Activated CD8-positive, alpha-beta memory T cell treated with anti-CD3 and anti-CD28 coated beads for 1 hour (primary cell): ENCODE results near the gene PSMD2.
"Not testable (repeated sequence)": the region's sequence is repeated elsewhere in the genome, so short reads cannot be mapped to it uniquely, and the experiment has no call there.

Experiments used
- DNase-seq, 2 donors: peaks; one replicate each; pipeline ENCODE4 v3.0.0-alpha.2; 2020; ENCODE audit warnings: low read depth in 1 of 2; ENCODE audit errors: extremely low read depth in 1 of 2

PSMD2 gene

DNA sequence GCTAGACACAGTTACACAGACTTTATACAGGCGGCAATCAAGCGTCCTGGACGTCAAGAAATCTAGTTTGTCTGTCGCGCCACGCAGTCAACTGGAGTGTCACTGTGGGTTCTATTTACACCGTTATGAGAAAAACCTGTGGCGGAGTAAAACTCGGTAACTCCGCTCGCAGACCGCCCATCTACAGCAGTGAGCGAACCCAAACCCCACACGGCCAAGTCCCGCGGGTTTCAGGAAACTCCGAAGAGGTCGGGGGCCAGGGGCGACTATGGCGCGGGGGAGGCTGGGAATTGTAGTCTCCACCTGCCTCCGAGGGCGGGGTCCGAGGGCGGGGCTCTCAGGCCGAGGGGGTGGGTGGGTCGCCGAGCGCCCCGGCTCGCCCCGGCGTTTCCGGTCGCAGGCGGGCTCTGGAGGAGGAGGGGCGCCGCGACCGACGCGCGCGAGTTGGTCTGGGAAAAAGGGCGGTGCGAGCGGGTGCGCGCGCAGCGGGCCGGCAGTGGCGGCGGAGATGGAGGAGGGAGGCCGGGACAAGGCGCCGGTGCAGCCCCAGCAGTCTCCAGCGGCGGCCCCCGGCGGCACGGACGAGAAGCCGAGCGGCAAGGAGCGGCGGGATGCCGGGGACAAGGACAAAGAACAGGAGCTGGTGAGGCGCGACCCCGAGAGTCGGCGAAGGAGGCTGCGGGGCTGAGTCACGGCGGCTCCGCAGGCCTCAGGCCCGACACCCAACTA lies at the start of gene PSMD2:
PSMD2 (plus strand) TSS at position 483 of the 729 bp plus-strand sequence; CDS start at position 509, 26 bp downstream.
- DNase-seq = peak; percentile 92 to 97

DNA sequence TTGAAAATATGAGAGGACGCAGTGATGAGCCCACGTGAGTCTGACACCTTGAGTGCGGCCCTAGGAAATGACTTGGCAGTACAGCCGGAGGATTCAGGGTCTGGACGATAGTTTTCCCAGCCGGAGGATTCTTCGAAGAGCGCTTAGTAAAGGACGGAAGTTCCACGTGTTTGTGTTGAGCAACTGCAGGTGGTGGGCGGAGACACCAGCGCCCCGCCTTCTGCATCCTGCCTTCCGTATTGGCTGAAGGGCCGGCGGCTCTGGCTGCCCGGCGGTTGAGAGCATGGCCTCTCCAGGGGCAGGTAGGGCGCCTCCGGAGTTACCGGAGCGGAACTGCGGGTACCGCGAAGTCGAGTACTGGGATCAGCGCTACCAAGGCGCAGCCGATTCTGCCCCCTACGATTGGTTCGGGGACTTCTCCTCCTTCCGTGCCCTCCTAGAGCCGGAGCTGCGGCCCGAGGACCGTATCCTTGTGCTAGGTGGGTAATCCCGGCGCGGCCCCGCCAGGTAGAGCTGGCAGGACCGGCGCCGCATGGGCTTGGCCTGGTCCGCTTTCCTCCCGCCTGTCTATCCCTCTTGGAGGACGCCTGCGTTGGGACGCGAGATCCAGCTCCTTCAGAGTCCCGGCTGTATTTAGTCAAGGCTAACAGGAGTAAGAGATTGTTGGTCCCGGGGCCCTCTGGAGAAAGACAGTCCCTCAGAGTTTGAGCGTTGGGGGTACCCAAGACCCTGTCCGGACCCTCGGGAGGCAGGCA lies 49.5 kb upstream of the PSMD2 start, which contains the start of gene EEF1AKMT4:
EEF1AKMT4 (plus strand) TSS at position 261 of the 755 bp plus-strand sequence; CDS start at position 284, 23 bp downstream.
- peak; percentile 88 to 90 for DNase-seq

DNA sequence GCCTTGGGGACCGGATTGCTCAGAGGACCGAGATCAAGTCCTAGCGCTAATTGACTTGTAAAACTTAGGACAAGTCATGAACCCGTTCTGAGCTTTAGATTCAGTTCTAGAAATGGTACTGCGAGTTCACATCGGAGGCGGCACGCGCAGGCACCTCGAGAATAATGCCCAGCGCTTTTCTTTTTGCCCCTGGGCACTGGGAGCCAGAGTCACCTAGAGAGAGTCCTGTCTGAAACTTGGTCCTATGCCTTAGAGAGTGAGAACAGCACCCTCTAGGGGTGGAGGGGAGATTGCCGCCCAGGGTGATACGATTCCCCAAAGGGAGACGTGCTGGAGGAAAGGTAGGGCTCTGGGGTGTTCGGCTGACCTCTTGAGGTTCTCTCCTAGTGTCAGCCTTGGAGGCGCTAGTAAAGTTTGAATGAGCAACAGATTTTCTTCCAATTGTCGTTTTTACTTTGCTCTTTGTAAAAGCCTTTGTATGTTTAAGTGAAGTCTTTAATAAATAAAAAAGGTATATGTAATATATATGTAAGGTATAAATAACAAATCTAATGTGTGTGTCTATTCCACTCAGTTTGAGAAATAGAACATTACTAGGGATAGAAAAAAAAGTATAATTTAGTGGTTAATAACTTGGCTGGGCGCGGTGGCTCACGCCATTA lies 48.7 kb upstream of the PSMD2 start:
- DNase-seq = peak; percentile 72 to 80

DNA sequence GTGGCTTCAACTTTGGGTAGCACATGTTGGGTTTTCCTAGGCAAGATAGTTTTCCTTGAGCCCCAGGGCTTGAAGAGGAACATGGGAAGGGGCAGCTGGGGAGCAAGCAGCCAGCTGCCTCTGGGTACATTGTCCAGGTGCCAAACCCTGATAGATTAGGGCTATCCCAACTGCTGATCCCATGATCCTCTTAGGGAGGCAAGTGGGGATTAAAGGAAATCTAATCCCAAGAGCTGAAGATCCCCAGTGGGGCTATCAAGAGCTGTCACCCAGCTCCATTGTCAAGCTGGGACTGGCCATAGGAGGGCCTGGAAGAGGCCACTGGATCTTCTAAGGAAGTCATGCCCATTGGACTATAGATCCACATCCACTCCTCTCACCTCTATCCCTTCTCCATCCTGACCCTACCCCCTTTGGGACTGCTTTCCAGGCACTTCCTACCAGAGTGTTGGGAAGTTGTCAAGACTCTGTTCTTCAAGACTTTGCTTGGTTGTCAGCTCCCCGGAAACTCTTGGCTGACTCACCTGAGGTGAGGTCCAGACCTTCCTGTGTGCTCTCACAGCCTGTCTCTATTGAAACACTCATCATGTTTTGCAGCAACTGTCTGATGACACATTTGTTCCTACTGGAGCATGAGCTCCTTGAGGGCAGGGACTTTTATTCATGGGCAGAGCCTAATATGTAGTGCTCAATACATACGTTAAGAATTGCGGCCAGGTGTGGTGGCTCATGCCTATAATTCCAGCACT lies 43.6 kb upstream of the PSMD2 start:
- DNase-seq = no peak

DNA sequence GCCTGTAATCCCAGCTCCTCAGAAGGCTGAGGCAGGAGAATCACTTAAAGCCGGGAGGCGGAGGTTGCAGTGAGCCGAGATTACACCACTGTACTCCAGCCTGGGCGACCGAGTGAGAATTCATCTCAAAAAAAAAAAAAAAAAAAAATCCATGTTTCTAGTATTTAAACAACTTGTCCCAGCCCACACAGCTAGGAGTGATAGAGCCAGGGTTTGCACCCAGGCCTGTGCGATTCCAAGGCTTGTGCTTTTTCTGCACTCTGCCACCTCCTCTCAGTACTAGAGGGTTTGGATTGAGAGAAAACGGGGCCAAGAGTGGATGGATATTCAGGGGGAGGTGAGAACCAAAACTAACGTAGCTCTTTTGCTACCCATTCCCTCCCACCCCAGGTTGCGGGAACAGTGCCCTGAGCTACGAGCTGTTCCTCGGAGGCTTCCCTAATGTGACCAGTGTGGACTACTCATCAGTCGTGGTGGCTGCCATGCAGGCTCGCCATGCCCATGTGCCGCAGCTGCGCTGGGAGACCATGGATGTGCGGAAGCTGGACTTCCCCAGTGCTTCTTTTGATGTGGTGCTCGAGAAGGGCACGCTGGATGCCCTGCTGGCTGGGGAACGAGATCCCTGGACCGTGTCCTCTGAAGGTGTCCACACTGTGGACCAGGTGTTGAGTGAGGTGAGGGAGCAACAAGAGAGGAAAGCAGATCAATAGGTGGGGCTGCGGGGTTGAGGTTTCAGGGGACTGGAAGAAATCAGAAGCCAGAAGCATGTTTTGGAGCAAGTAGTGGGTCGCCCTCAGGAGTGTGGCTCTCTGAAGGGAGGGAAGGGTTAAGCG lies 41.7 kb upstream of the PSMD2 start:
- no peak for DNase-seq

DNA sequence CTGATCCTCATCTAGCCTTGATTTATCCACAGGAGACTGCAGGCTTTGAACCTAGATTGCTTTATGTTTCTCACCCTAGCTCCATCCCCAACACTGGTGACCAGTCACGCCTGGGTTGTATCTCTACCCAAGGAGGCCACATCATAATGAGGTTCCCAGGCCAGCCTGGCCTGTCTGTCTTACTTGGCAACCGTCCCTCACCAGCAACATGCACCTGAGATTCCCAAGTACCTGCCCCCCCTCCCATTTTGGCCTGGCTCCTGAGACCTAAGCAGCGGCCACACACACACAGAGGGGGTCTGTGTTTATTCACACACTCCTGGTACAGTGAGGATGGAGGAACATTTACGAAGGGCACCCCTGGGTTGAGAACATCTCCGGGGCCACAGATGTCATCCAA lies 40.1 kb upstream of the PSMD2 start:
- no peak for DNase-seq

DNA sequence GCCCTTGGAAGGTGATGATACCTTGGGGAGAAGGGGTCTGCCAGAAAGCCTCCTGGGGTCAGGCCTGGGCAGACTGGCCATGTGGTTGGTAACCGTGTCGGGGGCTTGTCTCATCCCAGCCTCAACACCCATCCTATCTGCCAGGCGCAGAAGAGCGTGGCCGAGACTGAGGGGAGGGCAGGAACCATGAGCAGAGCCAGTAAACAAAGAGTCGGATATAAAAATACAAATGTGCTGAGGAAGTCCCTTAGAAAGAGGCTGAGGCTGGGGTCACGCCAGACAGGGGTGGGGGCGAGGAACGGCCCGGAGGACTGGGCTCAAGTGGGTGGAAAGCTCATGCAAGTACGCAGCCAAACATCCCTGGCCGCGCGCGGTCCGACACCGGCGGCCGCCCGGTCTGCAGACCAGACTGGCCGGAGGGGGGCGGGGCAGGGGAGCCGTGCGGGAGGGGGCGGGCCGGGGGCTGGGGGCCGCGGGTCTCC lies 39.6 kb upstream of the PSMD2 start:
- DNase-seq = no peak

DNA sequence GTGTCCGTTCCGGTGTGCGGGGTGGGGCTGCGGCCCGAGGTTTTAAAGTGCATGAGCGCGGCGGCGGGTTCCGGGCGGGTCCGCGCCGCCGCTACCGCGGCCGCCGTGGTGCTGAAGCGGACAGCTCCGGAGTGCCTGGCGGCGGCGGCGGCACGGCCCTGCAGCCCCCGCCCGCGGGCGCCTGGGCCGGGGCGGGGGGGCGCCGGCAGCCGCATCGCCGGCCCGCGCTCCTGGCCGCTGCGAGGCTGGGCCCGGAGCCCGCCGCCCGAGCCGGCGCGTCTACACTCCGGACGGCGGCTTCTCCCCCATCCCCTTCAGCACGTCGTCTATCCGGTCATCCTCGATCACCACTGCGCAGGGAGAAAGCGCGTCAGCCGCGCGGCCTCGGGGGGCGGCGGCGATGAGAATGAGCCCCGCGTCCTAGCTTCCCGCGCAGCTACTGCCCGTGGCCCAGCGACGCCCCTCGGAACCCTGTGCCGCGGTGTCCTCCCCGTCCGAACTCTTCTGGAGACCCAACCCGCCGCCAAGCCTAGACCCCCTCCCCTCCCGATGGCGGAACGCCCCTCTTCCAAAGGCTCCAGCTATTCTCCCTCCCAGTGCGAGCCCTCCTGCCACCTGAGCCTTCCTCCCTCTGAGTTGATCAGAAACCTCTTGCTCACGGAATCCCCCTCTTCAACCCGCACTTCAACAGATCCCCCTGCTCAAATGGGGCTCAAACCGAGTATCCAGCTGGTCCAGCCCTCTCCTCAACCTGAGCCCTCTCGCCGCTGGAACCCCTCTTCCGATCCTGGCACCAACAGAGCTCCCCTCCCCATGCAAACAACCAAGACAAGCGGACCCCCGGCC lies 38.9 kb upstream of the PSMD2 start:
- no peak for DNase-seq

DNA sequence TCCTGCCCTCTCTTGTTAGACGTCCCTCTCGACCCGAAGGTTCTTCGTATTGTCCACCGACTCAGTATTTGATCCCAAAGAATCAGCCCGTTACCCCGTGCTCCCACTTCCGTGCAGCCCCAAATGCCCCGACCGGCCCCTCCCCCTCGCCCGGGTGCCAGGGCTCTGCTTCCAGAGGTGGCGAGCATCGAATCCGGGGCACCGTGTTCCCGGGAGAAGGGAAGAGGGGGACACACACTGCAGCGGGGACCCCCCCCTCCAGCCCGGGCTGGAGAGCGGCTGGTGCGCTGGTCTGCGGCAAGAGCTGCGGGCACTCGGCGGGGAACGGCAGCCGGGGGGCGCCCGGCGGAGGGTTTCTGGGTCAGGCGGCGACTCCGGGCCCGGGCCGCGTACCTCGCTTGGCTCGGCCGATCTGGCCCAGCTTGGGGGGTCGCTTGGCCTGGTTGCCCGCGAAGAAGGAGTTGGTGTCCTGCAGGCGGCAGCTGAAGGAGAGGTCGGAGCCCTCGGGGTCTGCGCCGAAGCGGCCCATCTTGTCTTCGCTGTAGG lies 38.2 kb upstream of the PSMD2 start:
- no peak for DNase-seq

DNA sequence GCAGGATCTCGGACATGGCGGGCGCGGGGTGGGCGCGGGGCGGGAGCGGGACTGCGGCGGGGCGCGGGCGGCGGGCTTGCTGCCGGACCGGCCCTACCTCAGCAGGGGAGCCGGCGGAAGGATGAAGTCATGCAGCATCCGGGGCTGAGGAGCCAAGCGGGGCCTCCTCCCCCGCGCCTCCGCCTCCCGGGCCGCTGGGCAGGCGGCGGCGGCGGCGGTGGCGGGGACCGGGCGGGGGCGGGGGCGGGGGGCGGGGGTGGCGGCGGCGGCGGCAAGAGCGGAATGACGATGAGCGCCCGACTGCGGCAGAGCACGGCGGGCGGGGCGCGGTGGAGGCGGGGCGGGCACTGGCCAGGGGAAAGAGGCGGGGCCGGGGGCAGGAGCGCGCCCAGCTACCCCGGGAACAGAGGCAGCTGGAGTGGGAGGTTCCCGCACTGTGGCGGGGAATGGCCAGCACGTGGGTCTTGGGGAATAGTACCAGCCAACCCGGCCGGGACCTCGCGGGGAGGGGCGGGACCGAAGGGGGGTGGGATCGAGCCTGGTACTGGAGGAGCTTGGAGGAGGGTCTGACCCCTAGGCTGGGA lies 37.7 kb upstream of the PSMD2 start, which contains the start of gene CAMK2N2:
CAMK2N2 (minus strand) TSS at position 284 of the 584 bp plus-strand sequence; CDS start at position 16, 268 bp downstream.
- peak in 1 of 2 donors; percentile 24 for DNase-seq

DNA sequence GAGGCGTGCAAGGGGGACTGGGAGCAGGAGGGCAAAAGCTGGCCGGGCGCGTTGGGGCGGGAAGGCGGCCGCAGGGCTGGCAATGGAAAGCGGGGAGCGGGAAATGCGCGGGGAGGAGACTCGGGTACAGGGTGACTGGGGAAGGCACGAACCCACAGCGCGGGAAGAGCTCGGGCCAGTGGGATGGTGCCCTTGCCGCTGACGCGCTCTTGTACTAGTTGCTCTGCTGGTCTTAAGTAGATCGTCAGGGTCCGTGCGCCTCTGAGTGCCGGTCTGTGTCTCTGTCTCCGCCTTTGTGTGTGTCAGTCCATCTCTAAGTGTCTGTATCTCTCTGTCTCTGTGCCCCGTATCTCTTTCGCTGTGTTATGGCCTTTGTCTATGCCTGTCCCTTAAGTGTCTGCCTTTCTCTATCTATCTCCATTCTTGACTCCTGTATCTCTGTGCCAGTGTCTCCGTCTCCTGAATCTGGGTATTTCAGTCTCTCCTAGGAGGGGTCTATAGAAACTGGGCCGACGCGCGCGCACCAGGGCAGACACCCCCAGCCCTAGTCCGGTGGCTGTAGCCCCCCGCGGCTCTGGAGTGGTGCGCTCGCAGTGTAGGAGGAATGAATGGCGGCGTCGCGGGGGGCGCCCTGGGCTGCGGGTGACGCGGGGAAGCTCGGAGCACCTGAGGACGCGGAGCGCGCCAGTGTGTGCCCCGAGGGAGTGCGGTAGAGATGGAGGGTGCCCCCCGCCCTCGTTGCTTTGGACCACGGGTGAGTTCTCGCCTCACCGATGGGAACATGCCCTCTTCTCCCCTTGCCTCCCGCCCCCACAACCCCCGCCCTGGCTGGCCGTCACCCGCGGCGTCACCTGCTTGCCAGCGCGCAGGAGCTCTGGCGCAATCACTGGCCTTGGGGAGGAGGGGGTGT lies 36.9 kb upstream of the PSMD2 start:
- DNase-seq = no peak

DNA sequence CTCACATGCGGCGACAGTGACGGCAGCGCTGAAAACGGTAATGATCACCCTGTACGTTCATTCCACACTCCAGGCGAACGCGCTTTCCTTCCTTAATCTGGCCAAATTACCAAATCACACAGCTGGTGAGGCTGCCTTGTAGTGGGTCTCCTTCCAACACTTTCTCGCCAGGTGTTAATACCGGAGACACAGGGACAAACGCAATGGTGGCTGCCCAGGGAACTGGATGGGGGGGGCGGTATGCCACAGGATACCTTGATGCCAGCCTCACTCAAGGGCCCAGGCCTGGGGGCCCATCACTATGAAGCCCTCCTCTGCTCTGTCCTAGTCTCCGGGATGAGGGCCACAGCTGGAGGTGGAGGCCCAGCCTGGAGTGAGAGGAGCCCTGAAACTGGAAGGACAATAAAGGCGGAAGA lies 36.3 kb upstream of the PSMD2 start:
- DNase-seq = no peak

DNA sequence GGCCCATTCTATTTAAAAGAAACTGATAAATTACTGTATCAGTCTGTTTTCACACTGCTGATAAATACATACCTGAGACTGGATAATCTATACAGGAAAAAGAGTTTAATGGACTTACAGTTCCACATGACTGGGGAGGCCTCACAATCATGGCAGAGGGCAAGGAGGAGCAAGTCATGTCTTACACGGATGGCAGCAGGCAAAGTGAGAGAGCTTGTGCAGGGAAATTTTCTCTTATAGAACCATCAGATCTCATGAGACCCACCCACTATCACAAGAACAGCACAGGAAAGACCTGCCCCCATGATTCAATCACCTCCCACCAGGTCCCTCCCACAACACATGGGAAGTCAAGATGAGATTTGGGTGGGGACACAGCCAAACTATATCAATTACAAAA lies 31.8 kb upstream of the PSMD2 start:
- DNase-seq = not testable (repeated sequence)

DNA sequence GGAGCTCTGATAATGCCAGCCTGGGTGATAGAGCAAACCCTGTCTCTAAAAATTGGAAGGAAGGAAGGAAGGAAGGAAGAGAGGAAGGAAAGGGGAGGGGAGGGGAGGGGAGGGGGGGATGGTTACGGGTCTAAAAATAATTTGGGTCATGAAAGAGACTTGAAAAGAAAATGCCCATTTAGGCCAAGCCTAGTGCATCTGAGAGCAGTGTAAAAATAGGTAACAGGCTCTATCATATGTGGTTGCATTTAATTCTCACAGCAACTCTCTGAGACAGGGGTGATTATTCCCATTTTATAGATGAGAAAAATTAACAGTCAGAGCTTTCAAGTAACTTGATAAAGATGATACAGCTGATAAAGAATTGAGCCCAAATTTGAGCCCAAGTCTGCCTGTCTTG lies 26.8 kb upstream of the PSMD2 start:
- no peak for DNase-seq

DNA sequence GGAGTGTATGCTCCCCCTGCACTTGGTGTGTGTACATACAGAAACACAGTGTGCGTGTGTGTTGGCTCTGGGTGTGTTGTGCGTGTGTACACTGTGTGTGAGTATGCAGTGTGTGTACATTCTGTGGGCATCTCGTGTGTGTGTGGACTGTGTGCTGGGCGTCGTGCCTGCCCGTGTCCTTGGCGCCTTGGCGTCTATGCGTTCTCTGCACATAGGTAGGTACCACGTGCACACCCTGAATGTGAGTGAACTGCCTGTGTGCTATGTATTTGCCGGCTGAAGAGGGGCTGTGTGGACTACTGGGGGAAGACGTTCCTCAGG lies 23.7 kb upstream of the PSMD2 start:
- no peak for DNase-seq

DNA sequence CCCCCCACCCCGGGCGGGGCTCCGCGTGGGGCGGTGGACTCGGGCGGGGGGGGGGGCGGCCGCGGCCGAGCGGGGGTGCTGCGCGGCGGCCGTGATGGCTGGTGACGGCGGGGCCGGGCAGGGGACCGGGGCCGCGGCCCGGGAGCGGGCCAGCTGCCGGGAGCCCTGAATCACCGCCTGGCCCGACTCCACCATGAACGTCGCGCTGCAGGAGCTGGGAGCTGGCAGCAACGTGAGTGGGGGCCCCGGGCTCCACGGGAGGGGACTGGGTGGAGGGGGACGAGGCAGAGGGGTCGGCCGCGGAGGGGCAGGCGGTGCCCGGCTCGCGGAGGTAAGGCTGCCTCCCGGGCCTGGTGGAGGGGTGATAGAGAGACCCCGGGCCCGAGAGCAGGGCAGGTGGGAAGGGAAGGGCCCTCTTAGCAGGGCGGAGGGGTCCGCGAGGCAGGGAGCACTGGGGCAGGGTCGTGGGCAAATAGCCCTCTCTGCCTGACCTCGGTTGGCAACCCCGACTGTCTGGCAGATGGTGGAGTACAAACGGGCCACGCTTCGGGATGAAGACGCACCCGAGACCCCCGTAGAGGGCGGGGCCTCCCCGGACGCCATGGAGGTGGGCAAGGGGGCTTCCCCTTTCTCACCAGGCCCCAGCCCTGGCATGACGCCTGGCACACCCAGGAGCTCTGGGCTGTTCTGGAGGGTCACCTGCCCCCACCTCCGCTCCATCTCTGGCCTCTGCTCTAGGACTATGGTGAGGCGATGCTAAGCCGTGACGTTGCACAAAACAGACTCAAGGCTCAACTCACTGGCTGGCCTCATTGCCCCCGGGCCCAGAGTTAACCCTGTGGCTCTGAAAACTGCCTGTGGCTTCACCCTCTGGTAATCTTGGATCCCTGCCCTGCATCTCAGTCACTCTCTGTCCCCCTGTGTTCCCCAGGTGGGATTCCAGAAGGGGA lies 22.8 kb upstream of the PSMD2 start, which contains the start of gene ECE2:
ECE2 (plus strand) TSS at position 62 of the 950 bp plus-strand sequence; CDS start at position 194, 132 bp downstream.
- DNase-seq = no peak
